Ovary (tissue), 3 donors: ENCODE results near the gene CATSPERB.

Experiments
- EP300 ChIP-seq: sonication (generic); formaldehyde crosslinking; IDR thresholded peaks from one replicate; pipeline ENCODE4 v1.6.1; 2017; ENCODE audit warnings: antibody characterized with exemption
- POLR2A ChIP-seq: fragments of 450-650 bp; IDR thresholded peaks from one replicate; pipeline ENCODE4 v1.6.1; 2017; ENCODE audit warnings: antibody characterized with exemption, mild to moderate bottlenecking, moderate library complexity
- TF ChIP-seq, protein P1 (sequence below), 3 donors: fragments of 450-650 bp in 2 of 3; fragments of 200-600 bp in 1 of 3; IDR thresholded peaks; one replicate each; pipeline versions ENCODE4 v1.5.1 to v1.8.0; 2016 to 2022; ENCODE audit warnings: antibody characterized with exemption in 3 of 3, mild to moderate bottlenecking in 1 of 3
- donor health status: DM: no; HTN: no; CAD: no.

DNA sequence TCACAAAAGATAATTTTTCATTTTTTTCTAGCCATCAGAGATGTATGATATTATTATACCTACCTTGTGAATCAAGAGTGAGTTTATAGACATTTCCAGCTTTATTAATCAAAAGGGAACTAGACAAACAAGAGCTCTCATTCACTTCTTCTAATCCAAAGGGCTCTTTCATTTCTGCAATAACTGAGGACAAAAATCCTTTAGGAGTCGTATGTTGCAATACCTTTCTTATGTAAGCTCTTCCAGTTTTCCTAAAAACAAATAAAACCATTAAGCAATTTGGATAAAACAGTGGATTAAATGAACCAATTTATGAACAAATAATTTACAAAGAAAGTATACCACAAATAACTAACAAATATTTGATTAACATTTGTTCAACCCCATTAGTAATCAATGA, 107.1 kb downstream of the CATSPERB start:
- TF ChIP-seq POLR2A (no peak), EP300 (no peak)
- TF ChIP-seq, protein P1, sequence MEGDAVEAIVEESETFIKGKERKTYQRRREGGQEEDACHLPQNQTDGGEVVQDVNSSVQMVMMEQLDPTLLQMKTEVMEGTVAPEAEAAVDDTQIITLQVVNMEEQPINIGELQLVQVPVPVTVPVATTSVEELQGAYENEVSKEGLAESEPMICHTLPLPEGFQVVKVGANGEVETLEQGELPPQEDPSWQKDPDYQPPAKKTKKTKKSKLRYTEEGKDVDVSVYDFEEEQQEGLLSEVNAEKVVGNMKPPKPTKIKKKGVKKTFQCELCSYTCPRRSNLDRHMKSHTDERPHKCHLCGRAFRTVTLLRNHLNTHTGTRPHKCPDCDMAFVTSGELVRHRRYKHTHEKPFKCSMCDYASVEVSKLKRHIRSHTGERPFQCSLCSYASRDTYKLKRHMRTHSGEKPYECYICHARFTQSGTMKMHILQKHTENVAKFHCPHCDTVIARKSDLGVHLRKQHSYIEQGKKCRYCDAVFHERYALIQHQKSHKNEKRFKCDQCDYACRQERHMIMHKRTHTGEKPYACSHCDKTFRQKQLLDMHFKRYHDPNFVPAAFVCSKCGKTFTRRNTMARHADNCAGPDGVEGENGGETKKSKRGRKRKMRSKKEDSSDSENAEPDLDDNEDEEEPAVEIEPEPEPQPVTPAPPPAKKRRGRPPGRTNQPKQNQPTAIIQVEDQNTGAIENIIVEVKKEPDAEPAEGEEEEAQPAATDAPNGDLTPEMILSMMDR (IDR thresholded peaks at IDR 0.05) = no peak
